Measurements from ENCODE around the gene TNRC6B.

DNA sequence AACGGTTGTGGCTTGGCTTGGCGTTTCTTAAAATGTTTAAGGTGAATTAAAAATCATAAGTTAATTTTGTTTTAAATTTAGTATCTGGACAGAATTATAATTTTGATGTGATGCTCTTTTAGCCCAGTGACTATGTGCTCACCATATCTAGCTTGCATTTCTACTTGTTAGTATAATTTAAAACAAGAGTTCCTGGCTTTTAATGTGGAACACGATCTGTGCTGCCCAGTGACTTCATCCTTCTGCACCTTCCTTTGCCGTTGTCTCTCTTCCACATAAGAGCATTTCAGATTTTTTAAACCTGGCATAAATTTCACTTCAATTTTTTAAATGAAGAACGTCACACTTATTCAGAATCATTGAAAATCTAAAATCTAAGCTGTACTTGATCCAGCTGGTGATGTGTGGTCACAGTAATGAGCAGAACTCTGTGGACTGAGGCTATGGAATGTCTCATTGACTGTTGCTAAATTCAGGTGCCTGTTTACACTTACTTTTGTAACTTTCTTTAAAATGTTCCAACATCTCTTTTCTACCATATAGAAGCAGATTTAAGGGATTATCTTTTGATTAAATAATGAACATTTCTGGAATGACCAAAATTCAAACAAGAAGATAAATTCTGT is 93.1 kb downstream of the TNRC6B start:
- TF ChIP-seq, protein P1, sequence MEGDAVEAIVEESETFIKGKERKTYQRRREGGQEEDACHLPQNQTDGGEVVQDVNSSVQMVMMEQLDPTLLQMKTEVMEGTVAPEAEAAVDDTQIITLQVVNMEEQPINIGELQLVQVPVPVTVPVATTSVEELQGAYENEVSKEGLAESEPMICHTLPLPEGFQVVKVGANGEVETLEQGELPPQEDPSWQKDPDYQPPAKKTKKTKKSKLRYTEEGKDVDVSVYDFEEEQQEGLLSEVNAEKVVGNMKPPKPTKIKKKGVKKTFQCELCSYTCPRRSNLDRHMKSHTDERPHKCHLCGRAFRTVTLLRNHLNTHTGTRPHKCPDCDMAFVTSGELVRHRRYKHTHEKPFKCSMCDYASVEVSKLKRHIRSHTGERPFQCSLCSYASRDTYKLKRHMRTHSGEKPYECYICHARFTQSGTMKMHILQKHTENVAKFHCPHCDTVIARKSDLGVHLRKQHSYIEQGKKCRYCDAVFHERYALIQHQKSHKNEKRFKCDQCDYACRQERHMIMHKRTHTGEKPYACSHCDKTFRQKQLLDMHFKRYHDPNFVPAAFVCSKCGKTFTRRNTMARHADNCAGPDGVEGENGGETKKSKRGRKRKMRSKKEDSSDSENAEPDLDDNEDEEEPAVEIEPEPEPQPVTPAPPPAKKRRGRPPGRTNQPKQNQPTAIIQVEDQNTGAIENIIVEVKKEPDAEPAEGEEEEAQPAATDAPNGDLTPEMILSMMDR (conservative IDR thresholded peaks at IDR 0.05 in 1 of 2, IDR thresholded peaks at IDR 0.05 in 1 of 2; ENCODE audit: low read depth in 1 of 2, low read length in 2 of 2) = no peak
- no peak for TF ChIP-seq EZH2 (IDR thresholded peaks at IDR 0.05; ENCODE audit: low read length, missing control alignments)

Measured in fibroblast of lung (primary cell).